Endothelial cell of umbilical vein (primary cell): ENCODE results near the gene PHC2. TPM values are rescaled to one million over a fixed set of nuclear protein-coding genes. Genes with fewer than 3 reads are reported as not detected.

Experiments used
- BruUV-seq: library from RNA; stranded (reverse); fragments of 400-500 nt; replicated peaks from 2 replicates; lab custom pipeline; 2021; lab: Mats Ljungman, UMichigan
- CTCF ChIA-PET: fragments of 300-600, 350-600 bp; sonication (Branson Sonifier 250); formaldehyde crosslinking; loops from one replicate; lab custom pipeline; 2021; ENCODE audit warnings: antibody characterized with exemption, inconsistent platforms; lab: Charles Lee
- POLR2A ChIA-PET: fragments of 300-600, 350-600 bp; sonication (Branson Sonifier 250); formaldehyde crosslinking; loops from one replicate; lab custom pipeline; 2021; ENCODE audit warnings: antibody characterized with exemption, inconsistent platforms; lab: Charles Lee
- DNase-seq: peaks from one replicate; pipeline ENCODE4 v3.0.0-alpha.2; 2011; ENCODE audit warnings: low read depth, low spot score
- FAIRE-seq: peaks from 2 replicates; lab custom pipeline; 2011; peaks lifted over from hg19 to GRCh38; lab: Jason Lieb, UNC
- H2AFZ ChIP-seq: 2 replicates; pipeline ENCODE4 v1.6.0; 2012; ENCODE audit warnings: low read depth, low read length, control low read depth, inconsistent platforms
- H3K27ac ChIP-seq: 2 replicates; pipeline ENCODE4 v1.5.1; 2011; ENCODE audit warnings: low read depth, mild to moderate bottlenecking, control low read depth, low read length, moderate library complexity; ENCODE audit not compliant: insufficient read depth
- H3K27me3 ChIP-seq, 2 experiments: 2 replicates each; pipeline versions ENCODE4 v1.6.0 to v1.6.1; 2011; ENCODE audit warnings: low read length in 2 of 2, mixed read lengths in 1 of 2; ENCODE audit not compliant: control insufficient read depth in 2 of 2, insufficient read depth in 2 of 2
- H3K36me3 ChIP-seq, 2 experiments: 2 replicates in 1 of 2; 3 replicates in 1 of 2; pipeline ENCODE4 v1.5.1; 2011; ENCODE audit warnings: low read length in 2 of 2, mild to moderate bottlenecking in 1 of 2, moderate library complexity in 1 of 2; ENCODE audit not compliant: control insufficient read depth in 2 of 2, insufficient read depth in 2 of 2; ENCODE audit errors: extremely low read depth in 1 of 2
- H3K4me1 ChIP-seq: 3 replicates; pipeline ENCODE4 v1.5.1; 2011; ENCODE audit warnings: mild to moderate bottlenecking, low read length; ENCODE audit not compliant: control insufficient read depth, insufficient read depth; ENCODE audit errors: extremely low read depth
- H3K4me2 ChIP-seq: 2 replicates; pipeline ENCODE4 v1.6.1; 2011; ENCODE audit warnings: low read length, control low read depth, mixed read lengths; ENCODE audit not compliant: insufficient read depth
- H3K4me3 ChIP-seq, 3 experiments: fragments of 200-600 bp in 1 of 3; sonication (generic), shearing (Covaris generic) in 1 of 3; replicated peaks in 1 of 3; 2 replicates each; pipeline ENCODE4 v1.5.1; 2011 to 2016; ENCODE audit warnings: control low read depth in 3 of 3, low read length in 3 of 3, mild to moderate bottlenecking in 2 of 3, inconsistent platforms in 1 of 3, low read depth in 1 of 3, moderate library complexity in 1 of 3; ENCODE audit not compliant: insufficient read depth in 1 of 3
- H3K79me2 ChIP-seq: 2 replicates; pipeline ENCODE4 v1.6.0; 2012; ENCODE audit warnings: low read length, inconsistent platforms; ENCODE audit not compliant: control insufficient read depth, insufficient read depth
- H3K9ac ChIP-seq: replicated peaks from 2 replicates; pipeline ENCODE3; 2011; ENCODE audit warnings: low read length, control low read depth; ENCODE audit not compliant: insufficient read depth; ENCODE audit errors: extremely low read depth
- H3K9me1 ChIP-seq: replicated peaks from 3 replicates; pipeline ENCODE4 v1.6.0; 2011; ENCODE audit warnings: mild to moderate bottlenecking, low read length; ENCODE audit not compliant: control insufficient read depth, insufficient read depth; ENCODE audit errors: extremely low read depth
- H3K9me3 ChIP-seq: replicated peaks from 2 replicates; pipeline ENCODE4 v1.5.1; 2012; ENCODE audit warnings: low read length, inconsistent platforms; ENCODE audit not compliant: control insufficient read depth, insufficient read depth
- H4K20me1 ChIP-seq: replicated peaks from 2 replicates; pipeline ENCODE3; 2011; ENCODE audit warnings: mild to moderate bottlenecking, low read length; ENCODE audit not compliant: control insufficient read depth, insufficient read depth; ENCODE audit errors: extremely low read depth
- CTCF ChIP-seq, 2 donors: IDR thresholded peaks; 1 replicate in 1 of 2; 2 replicates in 1 of 2; pipeline ENCODE4 v1.5.1; 2011; ENCODE audit warnings: low read length in 2 of 2, mild to moderate bottlenecking in 2 of 2, moderate library complexity in 2 of 2, control low read depth in 1 of 2, inconsistent platforms in 1 of 2, low read depth in 1 of 2; ENCODE audit not compliant: insufficient read depth in 1 of 2; ENCODE audit errors: extremely low read depth in 1 of 2
- EZH2 ChIP-seq: IDR thresholded peaks from 2 replicates; pipeline ENCODE4 v1.6.1; 2012; ENCODE audit warnings: borderline replicate concordance, low read depth, mild to moderate bottlenecking, moderate library complexity, low read length, inconsistent platforms; ENCODE audit not compliant: severe bottlenecking
- FOS ChIP-seq: IDR thresholded peaks from 2 replicates; pipeline ENCODE4 v1.6.1; 2011; ENCODE audit warnings: mild to moderate bottlenecking, low read length, moderate library complexity, borderline replicate concordance; ENCODE audit not compliant: insufficient read depth
- GATA2 ChIP-seq: IDR thresholded peaks from 2 replicates; pipeline ENCODE4 v1.7.0; 2011; ENCODE audit warnings: low read depth, mild to moderate bottlenecking, moderate library complexity, mixed read lengths, low read length; ENCODE audit not compliant: insufficient read length, insufficient read depth
- JUN ChIP-seq: IDR thresholded peaks from 2 replicates; pipeline ENCODE4 v1.6.1; 2011; ENCODE audit warnings: borderline replicate concordance, low read depth; ENCODE audit not compliant: insufficient read length, insufficient read depth
- MAX ChIP-seq: IDR thresholded peaks from 2 replicates; pipeline ENCODE4 v1.6.1; 2011; ENCODE audit not compliant: insufficient read depth, insufficient read length
- MYC ChIP-seq: IDR thresholded peaks from one replicate; pipeline ENCODE4 v1.6.1; 2011; ENCODE audit warnings: mild to moderate bottlenecking, low read depth, low read length
- POLR2A ChIP-seq: IDR thresholded peaks from 2 replicates; pipeline ENCODE4 v1.6.1; 2012; ENCODE audit warnings: low read depth, mild to moderate bottlenecking, control low read depth, low read length
- POLR2AphosphoS5 ChIP-seq: IDR thresholded peaks from 2 replicates; pipeline ENCODE4 v1.6.1; 2012; ENCODE audit warnings: low read depth, mild to moderate bottlenecking, control low read depth, low read length, moderate library complexity; ENCODE audit not compliant: insufficient read depth
- dilution Hi-C: fragments of 300-500 bp; cut with MboI; formaldehyde crosslinking; loops from one replicate; pipeline ENCODE4 v1.15.0; 2019; ENCODE audit warnings: low sequenced_read_pairs; ENCODE audit not compliant: extremely low pct_ligation_motif_present
- intact Hi-C: fragments of 100-400 bp; cut with micrococcal nuclease; formaldehyde crosslinking; loops from one replicate; pipeline ENCODE4 v1.10.0; 2022
- polyA plus RNA-seq, 4 experiments: library from polyadenylated mRNA; depleted of rRNA in 3 of 4; stranded (reverse) in 3 of 4; unstranded in 1 of 4; fragments of >200 nt; gene quantifications; 2 replicates each; pipeline versions ENCODE4 v1.2.1 to v1.2.3, GENCODE V29; 2011 to 2012; ENCODE audit warnings: missing spikeins in 1 of 4
- total RNA-seq: library from RNA; stranded (reverse); gene quantifications from 2 replicates; pipeline ENCODE4 v1.2.3, GENCODE V29; 2021

Gene PHC2
- total and polyA plus RNA-seq, 2 donors (not counting 3 experiments of a cell fraction or from before 2014, with no cell fraction given) = 65.6 to 79.0 TPM

- TF ChIP-seq GATA2 = no peak
- TF ChIP-seq POLR2A = no peak
- TF ChIP-seq CTCF (IDR thresholded peaks at IDR 0.05; ENCODE audit: extremely low read depth in 1 of 2, insufficient read depth in 1 of 2, low read depth in 1 of 2, low read length in 2 of 2) = no peak
- TF ChIP-seq EZH2 = no peak
- no peak for TF ChIP-seq MYC
- no peak for TF ChIP-seq FOS
- no peak for TF ChIP-seq MAX
- no peak for TF ChIP-seq POLR2AphosphoS5
- no peak for TF ChIP-seq JUN
- intact Hi-C loops = no loop called here
- no peaks in the 10 kb centered on the region for H3K9me3 ChIP-seq
- H3K4me3 ChIP-seq = no peak overlapping the region
- DNase-seq (no peak), FAIRE-seq (no peak)
- peaks cover 20 to 36% of the 10 kb centered on the region in 2 experiments for H3K36me3 ChIP-seq
- ChIA-PET POLR2A (no interaction called here), CTCF (interaction anchor here (0.9 to 2.2 kb wide), 2 partner anchors 9 to 17 kb away, joined by 6 read pairs; no protein-coding TSS in a partner anchor)
- no peak overlapping the region for H3K4me2 ChIP-seq
- dilution Hi-C loops = no loop called here
- BruUV-seq = no TSS peak
- H4K20me1 ChIP-seq = no peaks in the 10 kb centered on the region
- no peaks in the 10 kb centered on the region for H3K27me3 ChIP-seq
- H3K9me1 ChIP-seq = no peaks in the 10 kb centered on the region
- H2AFZ ChIP-seq = no peak overlapping the region
- H3K27ac ChIP-seq = no peak overlapping the region
- peaks cover 68% of the 10 kb centered on the region for H3K79me2 ChIP-seq
- no peak overlapping the region for H3K9ac ChIP-seq
- peaks cover 28% of the 10 kb centered on the region for H3K4me1 ChIP-seq
These were observed 96.8 kb downstream of the PHC2 start for GRCh38 chr1:33334081-33334552.
